ENCODE results near the gene BTRC. TPM values are rescaled to one million over a fixed set of nuclear protein-coding genes. Genes with fewer than 3 reads are reported as not detected.
"Not testable (repeated sequence)": the region's sequence is repeated elsewhere in the genome, so short reads cannot be mapped to it uniquely, and the experiment has no call there.

Gene BTRC
- total RNA-seq, 1 donor from 2014 or later = 18.2 TPM

GRCh38 chr10:101337836-101338235, 16.1 kb upstream of the BTRC start:
- H3K9me3 ChIP-seq = no peaks in the 10 kb centered on the region
- H3K4me1 ChIP-seq = no peaks in the 10 kb centered on the region
- intact Hi-C loops (cut with DNase I) = no loop called here
- no peaks in the 10 kb centered on the region for H3K27me3 ChIP-seq
- no peak for TF ChIP-seq CTCF (IDR thresholded peaks at IDR 0.05)
- no peak overlapping the region for H3K4me3 ChIP-seq
- DNase-seq (no peak), ATAC-seq (no peak)
- no peak overlapping the region for H3K27ac ChIP-seq
- no peaks in the 10 kb centered on the region for H3K36me3 ChIP-seq

- DNase-seq = no peak
- TF ChIP-seq CTCF (IDR thresholded peaks at IDR 0.05) = no peak
- ATAC-seq = no peak
- Histone ChIP-seq H3K9me3 (no peaks in the 10 kb centered on the region), H3K4me1 (no peaks in the 10 kb centered on the region), H3K36me3 (no peaks in the 10 kb centered on the region), H3K4me3 (no peak overlapping the region), H3K27me3 (no peaks in the 10 kb centered on the region), H3K27ac (no peak overlapping the region)
- intact Hi-C loops (cut with DNase I) = no loop called here
These were observed 12.5 kb upstream of the BTRC start for GRCh38 chr10:101341438-101341837.

GRCh38 chr10:101346177-101346576, 7.8 kb upstream of the BTRC start:
- no peak overlapping the region for H3K27ac ChIP-seq
- intact Hi-C loops (cut with DNase I) = no loop called here
- DNase-seq (no peak), ATAC-seq (no peak)
- H3K9me3 ChIP-seq = no peaks in the 10 kb centered on the region
- H3K4me1 ChIP-seq = no peaks in the 10 kb centered on the region
- H3K36me3 ChIP-seq = no peaks in the 10 kb centered on the region
- H3K4me3 ChIP-seq = no peak overlapping the region
- no peak for TF ChIP-seq CTCF (IDR thresholded peaks at IDR 0.05)
- no peaks in the 10 kb centered on the region for H3K27me3 ChIP-seq

GRCh38 chr10:101351017-101351416, 2.9 kb upstream of the BTRC start:
- Histone ChIP-seq H3K4me3 (no peak overlapping the region), H3K27ac (no peak overlapping the region), H3K4me1 (peaks cover 10% of the 10 kb centered on the region), H3K36me3 (no peaks in the 10 kb centered on the region), H3K9me3 (no peaks in the 10 kb centered on the region), H3K27me3 (no peaks in the 10 kb centered on the region)
- no peak for ATAC-seq
- intact Hi-C loops (cut with DNase I) = no loop called here
- DNase-seq = no peak
- TF ChIP-seq CTCF (IDR thresholded peaks at IDR 0.05) = no peak

- no peak overlapping the region for H3K27ac ChIP-seq
- intact Hi-C loops (cut with DNase I) = no loop called here
- no peaks in the 10 kb centered on the region for H3K27me3 ChIP-seq
These were observed 2.5 kb upstream of the BTRC start for GRCh38 chr10:101351477-101351876.

GRCh38 chr10:101352857-101353256, 1.1 kb upstream of the BTRC start:
- ATAC-seq; intact Hi-C loops (cut with DNase I); H3K36me3 ChIP-seq; H3K9me3 ChIP-seq; H3K4me3 ChIP-seq; H3K4me1 ChIP-seq; H3K27ac ChIP-seq; DNase-seq; H3K27me3 ChIP-seq: not testable (repeated sequence)

More at GRCh38 chr10:101351477-101351876, 2.5 kb upstream of the BTRC start:
- no peak overlapping the region for H3K4me3 ChIP-seq
- no peak for TF ChIP-seq CTCF (IDR thresholded peaks at IDR 0.05)
- ATAC-seq = no peak
- DNase-seq = no peak
- H3K36me3 ChIP-seq = no peaks in the 10 kb centered on the region
- peaks cover 10% of the 10 kb centered on the region for H3K4me1 ChIP-seq
- no peaks in the 10 kb centered on the region for H3K9me3 ChIP-seq
